Astrocyte (in vitro differentiated cells and primary cell): ENCODE data around the gene FMN2.

Experiments
- EZH2 ChIP-seq: IDR thresholded peaks from 2 replicates; pipeline ENCODE4 v1.6.1; 2012; ENCODE audit warnings: mild to moderate bottlenecking, low read length, inconsistent platforms; ENCODE audit not compliant: insufficient read depth
- TF ChIP-seq, protein P1 (sequence below): IDR thresholded peaks from 2 replicates; pipeline ENCODE4 v1.5.1; 2011; ENCODE audit warnings: low read depth, mild to moderate bottlenecking, inconsistent platforms, low read length, moderate library complexity; ENCODE audit not compliant: insufficient read depth

DNA sequence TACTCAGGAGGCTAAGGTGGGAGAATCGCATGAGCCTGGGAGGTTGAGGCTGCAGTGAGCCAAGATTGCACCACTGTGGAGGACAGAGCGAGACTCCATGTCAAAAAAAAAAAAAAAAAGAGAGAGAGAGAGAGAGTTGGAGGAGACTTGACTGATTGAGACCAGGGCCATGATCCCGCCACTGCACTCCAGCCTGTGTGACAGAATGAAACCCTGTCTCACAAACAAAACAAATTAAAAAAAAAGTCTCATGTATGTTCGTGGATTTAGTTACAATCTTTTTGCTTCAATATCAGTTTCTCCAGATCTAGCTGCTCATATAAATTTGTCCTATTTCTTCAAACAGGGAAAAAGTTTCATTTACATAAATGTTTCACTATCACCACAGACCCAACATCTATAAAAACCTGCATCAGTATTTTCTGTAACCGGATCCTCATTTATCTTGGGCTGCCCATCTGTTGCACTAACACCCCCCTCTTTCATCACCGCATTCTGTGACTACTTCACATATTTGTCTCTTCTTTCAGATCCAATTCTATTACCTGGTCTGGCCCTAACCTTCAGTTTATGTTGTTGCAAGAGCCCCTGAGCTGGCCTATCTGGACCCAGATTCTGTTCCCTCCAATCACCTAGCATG, 393.2 kb downstream of the FMN2 start:
- TF ChIP-seq EZH2: no peak
- TF ChIP-seq, protein P1, sequence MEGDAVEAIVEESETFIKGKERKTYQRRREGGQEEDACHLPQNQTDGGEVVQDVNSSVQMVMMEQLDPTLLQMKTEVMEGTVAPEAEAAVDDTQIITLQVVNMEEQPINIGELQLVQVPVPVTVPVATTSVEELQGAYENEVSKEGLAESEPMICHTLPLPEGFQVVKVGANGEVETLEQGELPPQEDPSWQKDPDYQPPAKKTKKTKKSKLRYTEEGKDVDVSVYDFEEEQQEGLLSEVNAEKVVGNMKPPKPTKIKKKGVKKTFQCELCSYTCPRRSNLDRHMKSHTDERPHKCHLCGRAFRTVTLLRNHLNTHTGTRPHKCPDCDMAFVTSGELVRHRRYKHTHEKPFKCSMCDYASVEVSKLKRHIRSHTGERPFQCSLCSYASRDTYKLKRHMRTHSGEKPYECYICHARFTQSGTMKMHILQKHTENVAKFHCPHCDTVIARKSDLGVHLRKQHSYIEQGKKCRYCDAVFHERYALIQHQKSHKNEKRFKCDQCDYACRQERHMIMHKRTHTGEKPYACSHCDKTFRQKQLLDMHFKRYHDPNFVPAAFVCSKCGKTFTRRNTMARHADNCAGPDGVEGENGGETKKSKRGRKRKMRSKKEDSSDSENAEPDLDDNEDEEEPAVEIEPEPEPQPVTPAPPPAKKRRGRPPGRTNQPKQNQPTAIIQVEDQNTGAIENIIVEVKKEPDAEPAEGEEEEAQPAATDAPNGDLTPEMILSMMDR: no peak
